Fibroblast of lung (primary cell): ENCODE measurements around the gene NHERF2. TPM values are rescaled to one million over a fixed set of nuclear protein-coding genes. Genes with fewer than 3 reads are reported as not detected.

Experiments
- DNase-seq, 2 donors: peaks; one replicate each; pipeline versions ENCODE4 v3.0.0 to v3.0.0-alpha.2; 2010; ENCODE audit warnings: low read depth in 2 of 2
- H2AFZ ChIP-seq: 2 replicates; pipeline ENCODE4 v1.5.1; 2012; ENCODE audit warnings: low read length, control low read depth, inconsistent platforms
- H3K27ac ChIP-seq: 2 replicates; pipeline ENCODE4 v1.5.1; 2011; ENCODE audit warnings: low read length, control low read depth; ENCODE audit not compliant: insufficient read depth
- H3K27me3 ChIP-seq: 2 replicates; pipeline ENCODE4 v1.5.1; 2011; ENCODE audit warnings: mild to moderate bottlenecking, low read length; ENCODE audit not compliant: control insufficient read depth, insufficient read depth
- H3K36me3 ChIP-seq: 2 replicates; pipeline ENCODE4 v1.5.1; 2011; ENCODE audit warnings: low read length; ENCODE audit not compliant: control insufficient read depth, insufficient read depth
- H3K4me1 ChIP-seq: 2 replicates; pipeline ENCODE4 v1.5.1; 2011; ENCODE audit warnings: low read length; ENCODE audit not compliant: control insufficient read depth, insufficient read depth; ENCODE audit errors: extremely low read depth
- H3K4me2 ChIP-seq: 2 replicates; pipeline ENCODE4 v1.5.1; 2011; ENCODE audit warnings: low read length, control low read depth; ENCODE audit not compliant: insufficient read depth; ENCODE audit errors: extremely low read depth
- H3K4me3 ChIP-seq, 4 experiments: fragments of 200-600 bp in 1 of 4; sonication (generic) in 1 of 4; replicated peaks in 1 of 4; 2 replicates each; pipeline ENCODE4 v1.5.1; 2011 to 2016; ENCODE audit warnings: low read length in 4 of 4, low read depth in 3 of 4, mild to moderate bottlenecking in 3 of 4, control low read depth in 2 of 4, inconsistent platforms in 1 of 4, mixed read lengths in 1 of 4; ENCODE audit not compliant: insufficient read depth in 1 of 4; ENCODE audit errors: control extremely low read depth in 1 of 4
- H3K79me2 ChIP-seq: 2 replicates; pipeline ENCODE4 v1.5.1; 2012; ENCODE audit warnings: mild to moderate bottlenecking, low read length, inconsistent platforms; ENCODE audit not compliant: control insufficient read depth, insufficient read depth
- H3K9ac ChIP-seq: 2 replicates; pipeline ENCODE4 v1.5.1; 2011; ENCODE audit warnings: mild to moderate bottlenecking, low read length, control low read depth; ENCODE audit not compliant: insufficient read depth
- H3K9me3 ChIP-seq: 2 replicates; pipeline ENCODE4 v1.5.1; 2012; ENCODE audit warnings: low read depth, low read length; ENCODE audit not compliant: control insufficient read depth, insufficient read depth
- H4K20me1 ChIP-seq: 2 replicates; pipeline ENCODE4 v1.5.1; 2011; ENCODE audit warnings: low read length; ENCODE audit not compliant: control insufficient read depth, insufficient read depth; ENCODE audit errors: extremely low read depth
- EZH2 ChIP-seq: IDR thresholded peaks from 2 replicates; pipeline ENCODE4 v1.5.1; 2012; ENCODE audit warnings: low read length, control low read depth, mild to moderate bottlenecking; ENCODE audit errors: missing control alignments
- polyA plus RNA-seq, 2 donors: library from polyadenylated mRNA; depleted of rRNA in 1 of 2; stranded (reverse) in 1 of 2; unstranded in 1 of 2; fragments of >200 nt; gene quantifications; 2 replicates each; pipeline ENCODE4 v1.2.1, GENCODE V29; 2011 to 2012; ENCODE audit warnings: missing spikeins in 1 of 2
- total RNA-seq: library from RNA; depleted of rRNA; stranded (reverse); fragments of >200 nt; gene quantifications from 2 replicates; pipeline ENCODE4 v1.2.1, GENCODE V29; 2014
- TF ChIP-seq, protein P1 (sequence below), 2 donors: IDR thresholded peaks in 1 of 2; conservative IDR thresholded peaks in 1 of 2; 1 replicate in 1 of 2; 2 replicates in 1 of 2; pipeline ENCODE4 v1.5.1; 2011 to 2012; ENCODE audit warnings: low read length in 2 of 2, control low read depth in 1 of 2, inconsistent platforms in 1 of 2, low read depth in 1 of 2, mild to moderate bottlenecking in 1 of 2

The NHERF2 gene
- total and polyA plus RNA-seq, 2 donors (not counting 1 experiment from before 2014, with no cell fraction given) = 21.5 to 38.0 TPM

- Histone ChIP-seq H3K9ac (no peak overlapping the region), H3K4me3 (no peak overlapping the region), H4K20me1 (no peaks in the 10 kb centered on the region), H3K4me2 (no peak overlapping the region), H3K79me2 (no peaks in the 10 kb centered on the region), H2AFZ (no peak overlapping the region), H3K36me3 (peaks cover 70% of the 10 kb centered on the region), H3K9me3 (no peaks in the 10 kb centered on the region), H3K4me1 (peaks cover 6% of the 10 kb centered on the region), H3K27ac (no peak overlapping the region), H3K27me3 (no peaks in the 10 kb centered on the region)
- no peak for DNase-seq
- no peak for TF ChIP-seq EZH2
- TF ChIP-seq, protein P1, sequence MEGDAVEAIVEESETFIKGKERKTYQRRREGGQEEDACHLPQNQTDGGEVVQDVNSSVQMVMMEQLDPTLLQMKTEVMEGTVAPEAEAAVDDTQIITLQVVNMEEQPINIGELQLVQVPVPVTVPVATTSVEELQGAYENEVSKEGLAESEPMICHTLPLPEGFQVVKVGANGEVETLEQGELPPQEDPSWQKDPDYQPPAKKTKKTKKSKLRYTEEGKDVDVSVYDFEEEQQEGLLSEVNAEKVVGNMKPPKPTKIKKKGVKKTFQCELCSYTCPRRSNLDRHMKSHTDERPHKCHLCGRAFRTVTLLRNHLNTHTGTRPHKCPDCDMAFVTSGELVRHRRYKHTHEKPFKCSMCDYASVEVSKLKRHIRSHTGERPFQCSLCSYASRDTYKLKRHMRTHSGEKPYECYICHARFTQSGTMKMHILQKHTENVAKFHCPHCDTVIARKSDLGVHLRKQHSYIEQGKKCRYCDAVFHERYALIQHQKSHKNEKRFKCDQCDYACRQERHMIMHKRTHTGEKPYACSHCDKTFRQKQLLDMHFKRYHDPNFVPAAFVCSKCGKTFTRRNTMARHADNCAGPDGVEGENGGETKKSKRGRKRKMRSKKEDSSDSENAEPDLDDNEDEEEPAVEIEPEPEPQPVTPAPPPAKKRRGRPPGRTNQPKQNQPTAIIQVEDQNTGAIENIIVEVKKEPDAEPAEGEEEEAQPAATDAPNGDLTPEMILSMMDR (conservative IDR thresholded peaks at IDR 0.05 in 1 of 2, IDR thresholded peaks at IDR 0.05 in 1 of 2; ENCODE audit: low read depth in 1 of 2, low read length in 2 of 2) = no peak
Observed at GRCh38 chr16:2083409-2083808, 56.7 kb downstream of the NHERF2 start.

GRCh38 chr16:2083876-2084780, 57.4 kb downstream of the NHERF2 start:
- no peaks in the 10 kb centered on the region for H3K9me3 ChIP-seq
- H3K4me1 ChIP-seq = peaks cover 6% of the 10 kb centered on the region
- no peak overlapping the region for H3K4me2 ChIP-seq
- H3K9ac ChIP-seq = peak overlapping the region; percentile 23
- H3K27me3 ChIP-seq = no peaks in the 10 kb centered on the region
- H3K79me2 ChIP-seq = no peaks in the 10 kb centered on the region
- H3K4me3 ChIP-seq = no peak overlapping the region
- H2AFZ ChIP-seq = no peak overlapping the region
- no peak for TF ChIP-seq EZH2
- TF ChIP-seq, protein P1 (conservative IDR thresholded peaks at IDR 0.05 in 1 of 2, IDR thresholded peaks at IDR 0.05 in 1 of 2; ENCODE audit: low read depth in 1 of 2, low read length in 2 of 2) = no peak
- peaks cover 73% of the 10 kb centered on the region for H3K36me3 ChIP-seq
- no peaks in the 10 kb centered on the region for H4K20me1 ChIP-seq
- no peak for DNase-seq
- H3K27ac ChIP-seq = no peak overlapping the region

- H3K9me3 ChIP-seq = no peaks in the 10 kb centered on the region
- H2AFZ ChIP-seq = no peak overlapping the region
- DNase-seq = no peak
- H4K20me1 ChIP-seq = no peaks in the 10 kb centered on the region
- H3K36me3 ChIP-seq = peaks cover 76% of the 10 kb centered on the region
- no peaks in the 10 kb centered on the region for H3K27me3 ChIP-seq
- H3K27ac ChIP-seq = no peak overlapping the region
- H3K4me1 ChIP-seq = peaks cover 6% of the 10 kb centered on the region
- no peaks in the 10 kb centered on the region for H3K79me2 ChIP-seq
- no peak overlapping the region for H3K4me2 ChIP-seq
- no peak overlapping the region for H3K9ac ChIP-seq
- no peak overlapping the region for H3K4me3 ChIP-seq
- TF ChIP-seq EZH2 = no peak
- TF ChIP-seq, protein P1 (conservative IDR thresholded peaks at IDR 0.05 in 1 of 2, IDR thresholded peaks at IDR 0.05 in 1 of 2; ENCODE audit: low read depth in 1 of 2, low read length in 2 of 2) = no peak
Observed at GRCh38 chr16:2084895-2085625, 58.4 kb downstream of the NHERF2 start.
